Neuron (in vitro differentiated cells): ENCODE data around the gene FPR2.
"Not testable (repeated sequence)": the region's sequence is repeated elsewhere in the genome, so short reads cannot be mapped to it uniquely, and the experiment has no call there.

Experiments
- H2AFZ ChIP-seq: one replicate; pipeline ENCODE4 v1.6.1; 2013; ENCODE audit warnings: low read depth, mild to moderate bottlenecking, inconsistent platforms, low read length, moderate library complexity
- H3K27me3 ChIP-seq: one replicate; pipeline ENCODE4 v1.6.1; 2013; ENCODE audit warnings: low read length; ENCODE audit not compliant: insufficient read depth
- H3K36me3 ChIP-seq: one replicate; pipeline ENCODE4 v1.6.1; 2013; ENCODE audit warnings: low read length; ENCODE audit not compliant: insufficient read depth
- H3K4me1 ChIP-seq: one replicate; pipeline ENCODE4 v1.6.1; 2013; ENCODE audit warnings: low read length; ENCODE audit not compliant: insufficient read depth
- H3K4me3 ChIP-seq: 2 replicates; pipeline ENCODE4 v1.5.1; 2013; ENCODE audit warnings: mild to moderate bottlenecking, low read length, moderate library complexity
- H3K9me3 ChIP-seq: one replicate; pipeline ENCODE4 v1.6.1; 2013; ENCODE audit warnings: low read length

The FPR2 gene

GRCh38 chr19:51796195-51796679 lies 35.3 kb downstream of the FPR2 start:
- peaks cover 3% of the 10 kb centered on the region for H3K9me3 ChIP-seq
- no peak overlapping the region for H3K4me3 ChIP-seq
- no peaks in the 10 kb centered on the region for H3K27me3 ChIP-seq
- H2AFZ ChIP-seq, result no peak overlapping the region
- H3K36me3 ChIP-seq, result no peaks in the 10 kb centered on the region
- H3K4me1 ChIP-seq, result no peaks in the 10 kb centered on the region

GRCh38 chr19:51797480-51797879 lies 36.5 kb downstream of the FPR2 start:
- peaks cover 3% of the 10 kb centered on the region for H3K9me3 ChIP-seq
- no peak overlapping the region for H2AFZ ChIP-seq
- H3K4me3 ChIP-seq, result no peak overlapping the region

GRCh38 chr19:51798062-51798461 lies 37.1 kb downstream of the FPR2 start:
- H3K9me3 ChIP-seq, result peaks cover 3% of the 10 kb centered on the region
- no peak overlapping the region for H2AFZ ChIP-seq
- no peaks in the 10 kb centered on the region for H3K27me3 ChIP-seq
- H3K4me1 ChIP-seq, result no peaks in the 10 kb centered on the region
- H3K4me3 ChIP-seq, result no peak overlapping the region
- no peaks in the 10 kb centered on the region for H3K36me3 ChIP-seq

More at GRCh38 chr19:51797480-51797879, 36.5 kb downstream of the FPR2 start:
- Histone ChIP-seq H3K4me1 (no peaks in the 10 kb centered on the region), H3K27me3 (no peaks in the 10 kb centered on the region), H3K36me3 (no peaks in the 10 kb centered on the region)

- no peaks in the 10 kb centered on the region for H3K36me3 ChIP-seq
- no peak overlapping the region for H2AFZ ChIP-seq
- no peaks in the 10 kb centered on the region for H3K4me1 ChIP-seq
- H3K4me3 ChIP-seq, result no peak overlapping the region
- H3K27me3 ChIP-seq, result no peaks in the 10 kb centered on the region
- H3K9me3 ChIP-seq, result peaks cover 3% of the 10 kb centered on the region
Measured at GRCh38 chr19:51799034-51799773, 38.2 kb downstream of the FPR2 start.

- Histone ChIP-seq H3K9me3 (peaks cover 3% of the 10 kb centered on the region), H2AFZ (no peak overlapping the region), H3K4me3 (no peak overlapping the region), H3K4me1 (no peaks in the 10 kb centered on the region), H3K27me3 (no peaks in the 10 kb centered on the region), H3K36me3 (no peaks in the 10 kb centered on the region)
Measured at GRCh38 chr19:51799774-51800472, 38.9 kb downstream of the FPR2 start.

GRCh38 chr19:51800473-51801244 lies 39.7 kb downstream of the FPR2 start:
- Histone ChIP-seq H3K27me3 (no peaks in the 10 kb centered on the region), H2AFZ (no peak overlapping the region), H3K4me1 (no peaks in the 10 kb centered on the region), H3K36me3 (no peaks in the 10 kb centered on the region), H3K4me3 (no peak overlapping the region), H3K9me3 (peaks cover 3% of the 10 kb centered on the region)

GRCh38 chr19:51802775-51803174 lies 41.8 kb downstream of the FPR2 start:
- Histone ChIP-seq H3K4me3 (no peak overlapping the region), H3K27me3 (no peaks in the 10 kb centered on the region), H3K36me3 (no peaks in the 10 kb centered on the region), H3K9me3 (peaks cover 3% of the 10 kb centered on the region), H2AFZ (no peak overlapping the region), H3K4me1 (peaks cover 10% of the 10 kb centered on the region)

GRCh38 chr19:51803519-51803918 lies 42.5 kb downstream of the FPR2 start:
- Histone ChIP-seq H3K9me3 (peaks cover 3% of the 10 kb centered on the region), H3K4me3 (no peak overlapping the region), H2AFZ (no peak overlapping the region), H3K4me1 (peaks cover 14% of the 10 kb centered on the region), H3K27me3 (no peaks in the 10 kb centered on the region), H3K36me3 (no peaks in the 10 kb centered on the region)

GRCh38 chr19:51803967-51804366 lies 43.0 kb downstream of the FPR2 start:
- peaks cover 14% of the 10 kb centered on the region for H3K4me1 ChIP-seq
- no peak overlapping the region for H3K4me3 ChIP-seq
- no peaks in the 10 kb centered on the region for H3K36me3 ChIP-seq
- H3K27me3 ChIP-seq, result no peaks in the 10 kb centered on the region
- H2AFZ ChIP-seq, result no peak overlapping the region
- peaks cover 3% of the 10 kb centered on the region for H3K9me3 ChIP-seq

- not testable (repeated sequence) for H2AFZ ChIP-seq, H3K27me3 ChIP-seq, H3K36me3 ChIP-seq, H3K4me3 ChIP-seq, H3K9me3 ChIP-seq
- peaks cover 14% of the 10 kb centered on the region for H3K4me1 ChIP-seq
Measured at GRCh38 chr19:51804789-51805188, 43.8 kb downstream of the FPR2 start.

- not testable (repeated sequence) for H2AFZ ChIP-seq, H3K4me3 ChIP-seq, H3K9me3 ChIP-seq, H3K27me3 ChIP-seq, H3K36me3 ChIP-seq
- H3K4me1 ChIP-seq, result peaks cover 14% of the 10 kb centered on the region
Measured at GRCh38 chr19:51805396-51805795, 44.4 kb downstream of the FPR2 start.

- not testable (repeated sequence) for H3K36me3 ChIP-seq, H3K27me3 ChIP-seq, H3K4me3 ChIP-seq, H3K9me3 ChIP-seq
- H2AFZ ChIP-seq, result peak overlapping the region; percentile 8
- peaks cover 14% of the 10 kb centered on the region for H3K4me1 ChIP-seq
Measured at GRCh38 chr19:51806571-51806970, 45.6 kb downstream of the FPR2 start.

- Histone ChIP-seq H3K36me3 (no peaks in the 10 kb centered on the region), H3K4me3 (no peak overlapping the region), H3K9me3 (no peaks in the 10 kb centered on the region), H2AFZ (peak overlapping the region; percentile 8), H3K4me1 (peaks cover 14% of the 10 kb centered on the region), H3K27me3 (no peaks in the 10 kb centered on the region)
Measured at GRCh38 chr19:51807111-51807701, 46.2 kb downstream of the FPR2 start.
